H9 (cell line): Measurements from ENCODE around the gene SLMAP. TPM values are rescaled to one million over a fixed set of nuclear protein-coding genes. Genes with fewer than 3 reads are reported as not detected.

Experiments
- DNase-seq: peaks from one replicate; pipeline ENCODE4 v3.0.0-alpha.2; 2017
- H2AFZ ChIP-seq: one replicate; pipeline ENCODE4 v1.6.1; 2013; ENCODE audit warnings: mild to moderate bottlenecking, low read length, control low read depth, moderate library complexity
- H2AK5ac ChIP-seq: 2 replicates; pipeline ENCODE4 v1.6.1; 2013; ENCODE audit warnings: low read length, control low read depth, mixed read lengths; ENCODE audit not compliant: insufficient read length
- H2BK120ac ChIP-seq: one replicate; pipeline ENCODE4 v1.6.1; 2013; ENCODE audit warnings: low read depth, mild to moderate bottlenecking, low read length, control low read depth, inconsistent platforms; ENCODE audit not compliant: poor library complexity, severe bottlenecking
- H2BK12ac ChIP-seq: 2 replicates; pipeline ENCODE4 v1.6.1; 2013; ENCODE audit warnings: low read length, control low read depth, mixed read lengths, low read depth; ENCODE audit not compliant: insufficient read length
- H2BK15ac ChIP-seq: 2 replicates; pipeline ENCODE4 v1.6.1; 2013; ENCODE audit warnings: low read depth, low read length, control low read depth
- H2BK20ac ChIP-seq: one replicate; pipeline ENCODE4 v1.6.1; 2013; ENCODE audit warnings: low read depth, mild to moderate bottlenecking, low read length, control low read depth, inconsistent platforms; ENCODE audit not compliant: poor library complexity, severe bottlenecking
- H2BK5ac ChIP-seq: 2 replicates; pipeline ENCODE4 v1.6.1; 2013; ENCODE audit warnings: low read length, control low read depth, mixed read lengths; ENCODE audit not compliant: insufficient read length
- H3K14ac ChIP-seq: 2 replicates; pipeline ENCODE4 v1.6.1; 2013; ENCODE audit warnings: low read length, control low read depth; ENCODE audit not compliant: insufficient read depth
- H3K18ac ChIP-seq: 2 replicates; pipeline ENCODE4 v1.6.1; 2013; ENCODE audit warnings: low read depth, mild to moderate bottlenecking, mixed read lengths, low read length, control low read depth; ENCODE audit not compliant: insufficient read length
- H3K23ac ChIP-seq: 2 replicates; pipeline ENCODE4 v1.6.1; 2013; ENCODE audit warnings: low read length, control low read depth, mixed read lengths, low read depth; ENCODE audit not compliant: insufficient read length
- H3K23me2 ChIP-seq: 2 replicates; pipeline ENCODE4 v1.6.1; 2013; ENCODE audit warnings: low read depth, mild to moderate bottlenecking, mixed read lengths, low read length, control low read depth; ENCODE audit not compliant: insufficient read length, poor library complexity, severe bottlenecking
- H3K27ac ChIP-seq: 2 replicates; pipeline ENCODE4 v1.5.1; 2013; ENCODE audit warnings: low read length, control low read depth, mixed read lengths, low read depth; ENCODE audit not compliant: insufficient read length
- H3K27me3 ChIP-seq: 2 replicates; pipeline ENCODE4 v1.6.1; 2013; ENCODE audit warnings: low read length, control low read depth, inconsistent platforms; ENCODE audit not compliant: insufficient read depth
- H3K4ac ChIP-seq: 2 replicates; pipeline ENCODE4 v1.6.1; 2013; ENCODE audit warnings: low read depth, mild to moderate bottlenecking, control low read depth, inconsistent platforms, low read length, moderate library complexity
- H3K4me1 ChIP-seq: 2 replicates; pipeline ENCODE4 v1.6.1; 2013; ENCODE audit warnings: low read length, control low read depth, inconsistent platforms; ENCODE audit not compliant: insufficient read depth
- H3K4me2 ChIP-seq: 2 replicates; pipeline ENCODE4 v1.6.1; 2013; ENCODE audit warnings: low read length, control low read depth, mixed read lengths; ENCODE audit not compliant: insufficient read length, insufficient read depth
- H3K56ac ChIP-seq: 2 replicates; pipeline ENCODE4 v1.6.1; 2013; ENCODE audit warnings: low read depth, mild to moderate bottlenecking, mixed read lengths, low read length, control low read depth; ENCODE audit not compliant: insufficient read length
- H3K79me1 ChIP-seq: 2 replicates; pipeline ENCODE4 v1.6.1; 2013; ENCODE audit warnings: low read depth, mild to moderate bottlenecking, moderate library complexity, low read length, control low read depth, inconsistent platforms; ENCODE audit not compliant: insufficient read depth, poor library complexity, severe bottlenecking
- H3K79me2 ChIP-seq: 2 replicates; pipeline ENCODE4 v1.6.1; 2013; ENCODE audit warnings: low read length, control low read depth, inconsistent platforms; ENCODE audit not compliant: insufficient read depth
- H3K9ac ChIP-seq: 2 replicates; pipeline ENCODE4 v1.6.1; 2013; ENCODE audit warnings: low read length, control low read depth, mixed read lengths; ENCODE audit not compliant: insufficient read length; ENCODE audit errors: extremely low read depth
- H3K9me3 ChIP-seq: one replicate; pipeline ENCODE4 v1.6.1; 2013; ENCODE audit warnings: low read depth, low read length, inconsistent platforms; ENCODE audit not compliant: control insufficient read depth
- H3T11ph ChIP-seq: one replicate; pipeline ENCODE4 v1.6.1; 2013; ENCODE audit warnings: mild to moderate bottlenecking, low read length, control low read depth, inconsistent platforms
- H4K20me1 ChIP-seq: one replicate; pipeline ENCODE4 v1.6.1; 2013; ENCODE audit not compliant: control insufficient read depth, insufficient read length, insufficient read depth
- H4K5ac ChIP-seq: 2 replicates; pipeline ENCODE4 v1.6.1; 2013; ENCODE audit warnings: low read depth, mild to moderate bottlenecking, mixed read lengths, low read length, control low read depth; ENCODE audit not compliant: insufficient read length
- H4K8ac ChIP-seq: replicated peaks from 2 replicates; pipeline ENCODE4 v1.6.1; 2013; ENCODE audit warnings: low read length, control low read depth, mixed read lengths, low read depth; ENCODE audit not compliant: insufficient read length
- H4K91ac ChIP-seq: 2 replicates; pipeline ENCODE4 v1.6.1; 2013; ENCODE audit warnings: low read depth, mild to moderate bottlenecking, moderate library complexity, mixed read lengths, low read length, control low read depth; ENCODE audit not compliant: insufficient read length
- H3K27ac Mint-ChIP-seq, 3 experiments: 2 replicates in 2 of 3; 3 replicates in 1 of 3; pipeline ENCODE4 v1.8.0; 2020 to 2021; ENCODE audit warnings: mixed read lengths in 3 of 3, mild to moderate bottlenecking in 1 of 3, moderate library complexity in 1 of 3
- H3K27me3 Mint-ChIP-seq: 2 replicates; pipeline ENCODE4 v1.8.0; 2021; ENCODE audit warnings: low read depth, mild to moderate bottlenecking, moderate library complexity, mixed read lengths
- H3K36me3 Mint-ChIP-seq, 3 experiments: 2 replicates in 2 of 3; 3 replicates in 1 of 3; pipeline ENCODE4 v1.8.0; 2020 to 2021; ENCODE audit warnings: low read depth in 3 of 3, mixed read lengths in 3 of 3; ENCODE audit not compliant: insufficient read depth in 1 of 3
- H3K4me1 Mint-ChIP-seq, 2 experiments: 2 replicates each; pipeline ENCODE4 v1.8.0; 2020; ENCODE audit warnings: mixed read lengths in 2 of 2
- H3K4me3 Mint-ChIP-seq, 2 experiments: 2 replicates in 1 of 2; 3 replicates in 1 of 2; pipeline ENCODE4 v1.8.0; 2020 to 2021; ENCODE audit warnings: mild to moderate bottlenecking in 2 of 2, mixed read lengths in 2 of 2, moderate library complexity in 1 of 2
- H3K9me3 Mint-ChIP-seq, 2 experiments: 2 replicates in 1 of 2; 3 replicates in 1 of 2; pipeline ENCODE4 v1.8.0; 2020; ENCODE audit warnings: mild to moderate bottlenecking in 2 of 2, mixed read lengths in 2 of 2, moderate library complexity in 1 of 2
- CTCF ChIP-seq: fragments of 200-600 bp; sonication (generic); conservative IDR thresholded peaks from 3 replicates; pipeline ENCODE4 v1.8.0; 2021; ENCODE audit warnings: antibody characterized with exemption, mild to moderate bottlenecking
- WGBS: extraction: QIAGEN DNeasy Blood & Tissue Kit; methylation state at CpG from one replicate; pipeline ENCODE4 v1.1.7; 2013; ENCODE audit warnings: missing lambda C conversion rate, low lambda C conversion rate, mixed read lengths; ENCODE audit not compliant: insufficient read length; ENCODE audit errors: extremely low coverage; 5-methylcytosine and 5-hydroxymethylcytosine counted together
- total RNA-seq: library from RNA; stranded (reverse); gene quantifications from 2 replicates; pipeline ENCODE4 v1.2.1, GENCODE V29; 2021

Gene SLMAP
- total RNA-seq, 1 experiment from 2014 or later: 65.1 TPM

DNA sequence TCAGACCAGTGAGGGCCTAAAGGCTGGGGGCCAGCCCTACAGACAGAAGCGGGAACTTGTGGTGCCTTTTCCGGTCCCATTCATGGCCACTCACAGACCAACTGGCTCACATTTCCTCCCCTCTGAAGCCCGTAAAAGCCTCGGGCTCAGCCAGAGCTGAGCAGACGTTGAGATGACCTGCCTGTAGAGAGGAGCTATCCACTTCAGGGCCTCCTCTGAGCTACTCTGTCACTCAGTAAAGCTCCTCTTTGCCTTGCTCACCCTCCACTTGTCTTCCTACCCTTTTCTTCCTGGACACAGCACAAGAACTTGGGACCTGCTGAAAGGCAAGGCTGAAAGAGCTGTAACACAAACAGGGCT is 53.5 kb downstream of the SLMAP start:
- Histone ChIP-seq H2AFZ (no peak overlapping the region), H2BK5ac (no peak overlapping the region), H2BK20ac (no peak overlapping the region), H3K4me2 (no peak overlapping the region), H3K18ac (no peak overlapping the region), H3T11ph (no peak overlapping the region), H4K5ac (no peak overlapping the region), H3K79me1 (peaks cover 6% of the 10 kb centered on the region), H3K23me2 (no peaks in the 10 kb centered on the region), H3K56ac (no peak overlapping the region), H4K20me1 (no peaks in the 10 kb centered on the region), H2AK5ac (no peak overlapping the region), H3K79me2 (peaks cover 4% of the 10 kb centered on the region; the same call in 1 of the 2 replicates), H3K4ac (no peak overlapping the region), H3K4me1 (peaks cover 3% of the 10 kb centered on the region; the same call in 1 of the 2 replicates), H3K23ac (no peak overlapping the region), H2BK120ac (no peak overlapping the region), H3K9ac (no peak overlapping the region), H3K27me3 (no peaks in the 10 kb centered on the region), H4K91ac (no peak overlapping the region), H2BK15ac (no peak overlapping the region), H2BK12ac (no peak overlapping the region), H4K8ac (no peak overlapping the region), H3K14ac (no peak overlapping the region), H3K9me3 (no peaks in the 10 kb centered on the region), H3K27ac (no peak overlapping the region)
- no peak for TF ChIP-seq CTCF
- WGBS: no CpG with 5 or more reads among the region's 5 CpGs
- Mint-ChIP-seq H3K4me3 (no peak overlapping the region), H3K9me3 (no peaks in the 10 kb centered on the region), H3K27ac (peak overlapping the region in 2 of 3 experiments; percentile 40 to 81; a peak in 1 of 7 replicates), H3K27me3 (no peaks in the 10 kb centered on the region), H3K36me3 (no peaks in the 10 kb centered on the region), H3K4me1 (peaks cover 36 to 37% of the 10 kb centered on the region in 2 experiments)
- no peak for DNase-seq
